ENCODE data around the gene ATP9B.
"Not testable (repeated sequence)": the region's sequence is repeated elsewhere in the genome, so short reads cannot be mapped to it uniquely, and the experiment has no call there.

Gene ATP9B

GRCh38 chr18:79151191-79151590 is 82.0 kb downstream of the ATP9B start:
- no peak for DNase-seq

GRCh38 chr18:79156327-79156726 is 87.1 kb downstream of the ATP9B start:
- no peak for DNase-seq

GRCh38 chr18:79164706-79165105 is 95.5 kb downstream of the ATP9B start:
- peak; percentile 59 for DNase-seq

GRCh38 chr18:79166702-79167101 is 97.5 kb downstream of the ATP9B start:
- DNase-seq, result no peak

GRCh38 chr18:79167526-79168190 is 98.5 kb downstream of the ATP9B start:
- no peak for DNase-seq

- DNase-seq, result no peak
Observed at GRCh38 chr18:79169958-79170555, 100.9 kb downstream of the ATP9B start.

- DNase-seq, result not testable (repeated sequence)
Observed at GRCh38 chr18:79172331-79172730, 103.1 kb downstream of the ATP9B start.

GRCh38 chr18:79173742-79174141 is 104.5 kb downstream of the ATP9B start:
- DNase-seq, result no peak

- no peak for DNase-seq
Observed at GRCh38 chr18:79178113-79178531, 108.9 kb downstream of the ATP9B start.

GRCh38 chr18:79182047-79182713 is 113.0 kb downstream of the ATP9B start:
- DNase-seq, result no peak

GRCh38 chr18:79185648-79186047 is 116.5 kb downstream of the ATP9B start:
- DNase-seq, result no peak

- DNase-seq, result no peak
Observed at GRCh38 chr18:79186649-79187048, 117.5 kb downstream of the ATP9B start.

- no peak for DNase-seq
Observed at GRCh38 chr18:79187532-79188277, 118.5 kb downstream of the ATP9B start.

- DNase-seq, result no peak
Observed at GRCh38 chr18:79191418-79191817, 122.2 kb downstream of the ATP9B start.

GRCh38 chr18:79191956-79192355 is 122.8 kb downstream of the ATP9B start:
- no peak for DNase-seq

- no peak for DNase-seq
Observed at GRCh38 chr18:79193826-79194225, 124.6 kb downstream of the ATP9B start.

- DNase-seq, result no peak
Observed at GRCh38 chr18:79195716-79196683, 126.8 kb downstream of the ATP9B start.

- DNase-seq, result no peak
Observed at GRCh38 chr18:79197531-79197930, 128.3 kb downstream of the ATP9B start.

- peak; percentile 56 for DNase-seq
Observed at GRCh38 chr18:79199691-79200374, 130.6 kb downstream of the ATP9B start.

- peak; percentile 51 for DNase-seq
Observed at GRCh38 chr18:79200546-79201268, 131.5 kb downstream of the ATP9B start.

Data from fibroblast of skin of abdomen (primary cell).